Measurements from ENCODE around the gene CIAO2B.

Gene CIAO2B

GRCh38 chr16:66931665-66932064 lies 2.5 kb downstream of the CIAO2B start:
- peaks cover 37% of the 10 kb centered on the region for H3K4me1 Mint-ChIP-seq
- DNase-seq, result no peak
- peak overlapping the region; percentile 12 for H3K4me3 Mint-ChIP-seq
- no peak for TF ChIP-seq CTCF (IDR thresholded peaks at IDR 0.05)
- H3K36me3 Mint-ChIP-seq (ENCODE audit: low read depth), result peaks cover 5% of the 10 kb centered on the region
- peaks cover 27% of the 10 kb centered on the region for H3K27me3 Mint-ChIP-seq (ENCODE audit: low read depth, poor library complexity)
- no peaks in the 10 kb centered on the region for H3K9me3 Mint-ChIP-seq
- H3K27ac Mint-ChIP-seq, result no peak overlapping the region

GRCh38 chr16:66930189-66930588 lies 4.0 kb downstream of the CIAO2B start:
- TF ChIP-seq CTCF (IDR thresholded peaks at IDR 0.05), result no peak
- Mint-ChIP-seq H3K4me1 (peaks cover 27% of the 10 kb centered on the region), H3K36me3 (ENCODE audit: low read depth) (peaks cover 5% of the 10 kb centered on the region), H3K9me3 (no peaks in the 10 kb centered on the region), H3K27me3 (ENCODE audit: low read depth, poor library complexity) (peaks cover 42% of the 10 kb centered on the region), H3K27ac (no peak overlapping the region), H3K4me3 (no peak overlapping the region)
- DNase-seq, result no peak

- H3K4me1 Mint-ChIP-seq, result peaks cover 20% of the 10 kb centered on the region
- H3K27me3 Mint-ChIP-seq (ENCODE audit: low read depth, poor library complexity), result peaks cover 51% of the 10 kb centered on the region
- peaks cover 5% of the 10 kb centered on the region for H3K36me3 Mint-ChIP-seq (ENCODE audit: low read depth)
- no peak overlapping the region for H3K27ac Mint-ChIP-seq
- H3K4me3 Mint-ChIP-seq, result no peak overlapping the region
- no peak for DNase-seq
- peak; percentile 9 for TF ChIP-seq CTCF (IDR thresholded peaks at IDR 0.05)
- H3K9me3 Mint-ChIP-seq, result no peaks in the 10 kb centered on the region
Measured at GRCh38 chr16:66928702-66929388, 5.4 kb downstream of the CIAO2B start.

- Mint-ChIP-seq H3K27ac (no peak overlapping the region), H3K27me3 (ENCODE audit: low read depth, poor library complexity) (peaks cover 59% of the 10 kb centered on the region), H3K4me3 (no peak overlapping the region), H3K36me3 (ENCODE audit: low read depth) (peaks cover 5% of the 10 kb centered on the region), H3K4me1 (peaks cover 13% of the 10 kb centered on the region), H3K9me3 (no peaks in the 10 kb centered on the region)
- TF ChIP-seq CTCF (IDR thresholded peaks at IDR 0.05), result no peak
- DNase-seq, result no peak
Measured at GRCh38 chr16:66927918-66928649, 6.1 kb downstream of the CIAO2B start.

GRCh38 chr16:66926961-66927436 lies 7.2 kb downstream of the CIAO2B start:
- DNase-seq, result no peak
- Mint-ChIP-seq H3K9me3 (no peaks in the 10 kb centered on the region), H3K27me3 (ENCODE audit: low read depth, poor library complexity) (peaks cover 70% of the 10 kb centered on the region), H3K4me1 (peaks cover 6% of the 10 kb centered on the region), H3K27ac (no peak overlapping the region), H3K4me3 (no peak overlapping the region), H3K36me3 (ENCODE audit: low read depth) (peaks cover 5% of the 10 kb centered on the region)
- no peak for TF ChIP-seq CTCF (IDR thresholded peaks at IDR 0.05)

Measured in nephron progenitor cell (in vitro differentiated cells).